Measurements from ENCODE around the gene AURKB.

DNA sequence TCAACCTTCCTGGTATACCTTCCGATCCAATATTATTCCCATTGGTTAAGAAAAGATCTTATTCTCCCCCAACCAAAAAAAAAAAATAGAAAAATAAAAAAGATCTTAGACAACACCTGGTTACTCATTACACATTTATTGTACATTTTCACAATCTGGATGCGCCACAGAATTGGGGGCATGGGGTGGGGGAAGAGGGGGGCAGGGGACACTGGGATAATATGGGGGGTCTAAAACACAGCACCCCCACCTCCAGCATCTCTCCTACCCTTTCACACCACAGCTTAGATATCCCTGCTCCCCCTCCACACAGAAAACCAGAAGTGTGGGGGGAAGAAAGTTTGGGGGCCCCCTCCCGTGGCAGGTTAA, 51.4 kb downstream of the AURKB start:
- no peak for TF ChIP-seq KDM5B (CRISPR knock-in tag; IDR thresholded peaks at IDR 0.05; ENCODE audit: borderline replicate concordance)
- TF ChIP-seq REST (IDR thresholded peaks at IDR 0.05; ENCODE audit: borderline replicate concordance in 1 of 2, low read depth in 1 of 2, low read length in 2 of 2) = no peak
- TF ChIP-seq HIVEP1 (CRISPR knock-in tag; IDR thresholded peaks at IDR 0.05) = no peak
- TF ChIP-seq CHD2 (IDR thresholded peaks at IDR 0.05; ENCODE audit: low read depth, low read length) = no peak

Data from HepG2 (cell line).